ENCODE data around the gene TEX261.

DNA sequence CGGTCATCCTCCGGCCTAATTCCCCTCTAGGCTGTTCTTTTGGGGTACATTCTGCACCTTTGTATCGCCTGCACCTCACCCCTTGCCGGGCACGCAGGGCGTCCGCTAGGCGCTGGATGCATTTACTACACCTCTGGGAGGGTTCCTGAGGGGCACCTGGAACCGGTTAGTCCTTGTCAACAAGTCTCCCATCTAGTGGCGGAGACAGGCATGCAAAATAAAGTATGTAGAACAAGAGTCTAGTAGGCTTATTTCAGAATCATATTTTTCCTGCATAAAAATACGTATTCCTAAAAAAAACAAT lies 705 bp upstream of the TEX261 start:
- TF ChIP-seq POLR2AphosphoS5 (IDR thresholded peaks at IDR 0.05; ENCODE audit: low read depth, low read length) = no peak
- no peak for TF ChIP-seq POLR2A (IDR thresholded peaks at IDR 0.05; ENCODE audit: low read depth, low read length)
- no peak for TF ChIP-seq TAF1 (IDR thresholded peaks at IDR 0.05; ENCODE audit: low read depth, low read length)
- TF ChIP-seq PAX5 (IDR thresholded peaks at IDR 0.05; ENCODE audit: insufficient read depth, low read length, severe bottlenecking) = no peak
